ENCODE data around the gene MBOAT2. TPM values are rescaled to one million over a fixed set of nuclear protein-coding genes. Genes with fewer than 3 reads are reported as not detected.

The MBOAT2 gene
- total RNA-seq, 1 donor from 2014 or later: 1.7 TPM

- no peak overlapping the region for H3K4me3 Mint-ChIP-seq
- ChIA-PET POLR2A (no interaction called here), CTCF (no interaction called here)
- no peaks in the 10 kb centered on the region for H3K9me3 Mint-ChIP-seq
- intact Hi-C loops (cut with micrococcal nuclease): no loop called here
- no peak for ATAC-seq (ENCODE audit: low read depth)
- no peak for TF ChIP-seq CTCF (IDR thresholded peaks at IDR 0.05)
- H3K4me1 Mint-ChIP-seq: peaks cover 9% of the 10 kb centered on the region
- H3K36me3 Mint-ChIP-seq (ENCODE audit: low read depth): no peaks in the 10 kb centered on the region
- DNase-seq: no peak
- H3K27me3 Mint-ChIP-seq: no peaks in the 10 kb centered on the region
- no peak overlapping the region for H3K27ac Mint-ChIP-seq
These were observed 125.6 kb downstream of the MBOAT2 start for GRCh38 chr2:8877894-8878293.

GRCh38 chr2:8877332-8877731, 126.2 kb downstream of the MBOAT2 start:
- CTCF ChIA-PET: no interaction called here
- Mint-ChIP-seq H3K27me3 (no peaks in the 10 kb centered on the region), H3K9me3 (no peaks in the 10 kb centered on the region), H3K4me1 (peaks cover 10% of the 10 kb centered on the region), H3K4me3 (no peak overlapping the region), H3K27ac (no peak overlapping the region), H3K36me3 (ENCODE audit: low read depth) (no peaks in the 10 kb centered on the region)
- TF ChIP-seq CTCF (IDR thresholded peaks at IDR 0.05): no peak
- ATAC-seq (ENCODE audit: low read depth): no peak
- POLR2A ChIA-PET: no interaction called here
- intact Hi-C loops (cut with micrococcal nuclease): no loop called here
- DNase-seq: no peak

- intact Hi-C loops (cut with micrococcal nuclease): no loop called here
- Mint-ChIP-seq H3K9me3 (no peaks in the 10 kb centered on the region), H3K4me1 (peaks cover 10% of the 10 kb centered on the region), H3K27me3 (no peaks in the 10 kb centered on the region), H3K36me3 (ENCODE audit: low read depth) (no peaks in the 10 kb centered on the region), H3K4me3 (no peak overlapping the region), H3K27ac (no peak overlapping the region)
- POLR2A ChIA-PET: no interaction called here
- DNase-seq (no peak), ATAC-seq (ENCODE audit: low read depth) (no peak)
- CTCF ChIA-PET: no interaction called here
- no peak for TF ChIP-seq CTCF (IDR thresholded peaks at IDR 0.05)
These were observed 126.9 kb downstream of the MBOAT2 start for GRCh38 chr2:8876628-8877027.

DNA sequence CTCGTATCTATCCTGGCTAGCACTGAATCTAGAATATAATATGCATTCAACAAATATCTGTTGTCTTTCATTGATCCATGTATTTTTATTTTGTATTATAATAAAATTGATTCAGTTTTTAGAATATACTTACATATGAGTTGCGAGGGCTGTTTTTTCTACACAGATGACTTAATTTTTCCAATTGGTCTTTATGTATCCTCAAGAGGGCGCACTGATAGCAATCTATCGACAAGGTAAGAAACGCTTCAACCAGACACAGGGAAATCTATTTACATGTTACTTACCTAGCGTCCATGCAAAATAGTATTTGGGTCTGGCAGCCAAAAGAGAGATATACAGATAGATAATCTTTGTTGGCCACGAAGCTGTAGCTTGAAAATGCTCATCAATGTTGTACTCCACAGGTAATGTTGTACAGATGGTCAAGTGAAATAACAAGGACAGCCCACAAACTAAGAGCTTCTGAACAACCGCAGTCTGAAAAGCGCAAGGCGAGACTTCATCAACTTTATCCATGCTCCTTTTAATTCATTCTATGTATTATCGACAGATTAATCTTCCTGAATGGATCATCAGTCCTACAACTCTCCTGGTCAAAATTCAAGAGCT, 130.6 kb downstream of the MBOAT2 start:
- H3K4me3 Mint-ChIP-seq: no peak overlapping the region
- ATAC-seq (ENCODE audit: low read depth) (no peak), DNase-seq (no peak)
- POLR2A ChIA-PET: no interaction called here
- H3K27me3 Mint-ChIP-seq: no peaks in the 10 kb centered on the region
- H3K9me3 Mint-ChIP-seq: no peaks in the 10 kb centered on the region
- no peak for TF ChIP-seq CTCF (IDR thresholded peaks at IDR 0.05)
- peaks cover 10% of the 10 kb centered on the region for H3K4me1 Mint-ChIP-seq
- CTCF ChIA-PET: interaction anchor here (0.5 to 0.8 kb wide), 2 partner anchors 49 to 240 kb away, joined by 3 to 4 read pairs; no protein-coding TSS in a partner anchor
- H3K27ac Mint-ChIP-seq: no peak overlapping the region
- intact Hi-C loops (cut with micrococcal nuclease): no loop called here
- H3K36me3 Mint-ChIP-seq (ENCODE audit: low read depth): no peaks in the 10 kb centered on the region

- ATAC-seq (ENCODE audit: low read depth) (no peak), DNase-seq (no peak)
- Mint-ChIP-seq H3K9me3 (no peaks in the 10 kb centered on the region), H3K27me3 (no peaks in the 10 kb centered on the region), H3K4me3 (no peak overlapping the region), H3K36me3 (ENCODE audit: low read depth) (no peaks in the 10 kb centered on the region), H3K4me1 (peaks cover 10% of the 10 kb centered on the region), H3K27ac (no peak overlapping the region)
- ChIA-PET POLR2A (no interaction called here), CTCF (no interaction called here)
- no peak for TF ChIP-seq CTCF (IDR thresholded peaks at IDR 0.05)
- intact Hi-C loops (cut with micrococcal nuclease): no loop called here
These were observed 133.0 kb downstream of the MBOAT2 start for GRCh38 chr2:8870441-8870840.
